H7 (cell line): ENCODE results near the gene RAI1. TPM values are rescaled to one million over a fixed set of nuclear protein-coding genes. Genes with fewer than 3 reads are reported as not detected.

Source experiments
- DNase-seq: peaks from one replicate; pipeline ENCODE4 v3.0.0; 2012
- H3K27me3 ChIP-seq: 2 replicates; pipeline ENCODE4 v1.6.0; 2011; ENCODE audit warnings: mild to moderate bottlenecking, low read length; ENCODE audit not compliant: control insufficient read depth, insufficient read depth
- H3K36me3 ChIP-seq: replicated peaks from 2 replicates; pipeline ENCODE4 v1.5.1; 2011; ENCODE audit warnings: low read length; ENCODE audit not compliant: control insufficient read depth, insufficient read depth
- H3K4me3 ChIP-seq: 2 replicates; pipeline ENCODE4 v1.5.1; 2011; ENCODE audit warnings: low read depth, mild to moderate bottlenecking, control low read depth, low read length, moderate library complexity; ENCODE audit not compliant: insufficient read depth
- total RNA-seq: library from RNA; depleted of rRNA; stranded (reverse); fragments of >200 nt; shearing (Covaris generic); gene quantifications from 2 replicates; pipeline ENCODE4 v1.2.3, GENCODE V29; 2014

RAI1 gene
- total RNA-seq, 1 experiment from 2014 or later = 11.3 TPM

- no peak for DNase-seq
- Histone ChIP-seq H3K4me3 (no peak overlapping the region), H3K36me3 (no peaks in the 10 kb centered on the region), H3K27me3 (no peaks in the 10 kb centered on the region; the same call in 1 of the 2 replicates)
Observed at GRCh38 chr17:17743391-17744112, 62.3 kb downstream of the RAI1 start.

DNA sequence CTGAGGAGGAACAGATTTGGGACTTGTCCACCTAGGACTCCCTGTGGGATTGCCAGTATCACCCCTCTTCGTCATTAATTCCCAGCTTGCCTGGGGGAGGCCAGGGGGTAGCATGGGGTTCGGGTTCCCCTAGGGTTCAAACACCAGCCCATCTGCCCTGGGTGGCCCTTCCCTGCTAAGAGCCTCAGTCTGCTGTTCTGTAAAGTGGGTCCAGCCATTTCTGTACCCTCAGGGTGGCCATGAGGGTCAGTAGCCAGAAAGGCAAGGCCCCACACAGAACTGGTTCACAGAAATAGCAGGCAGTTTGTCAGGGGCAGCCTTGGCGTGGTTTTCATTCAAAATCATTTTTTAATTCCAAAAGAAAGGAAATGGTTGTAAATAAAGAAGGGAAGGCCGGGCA is 62.9 kb downstream of the RAI1 start:
- Histone ChIP-seq H3K4me3 (no peak overlapping the region), H3K36me3 (no peaks in the 10 kb centered on the region), H3K27me3 (no peaks in the 10 kb centered on the region; the same call in 1 of the 2 replicates)
- no peak for DNase-seq

GRCh38 chr17:17745476-17746455 is 64.5 kb downstream of the RAI1 start:
- no peak for DNase-seq
- Histone ChIP-seq H3K27me3 (no peaks in the 10 kb centered on the region), H3K36me3 (no peaks in the 10 kb centered on the region), H3K4me3 (no peak overlapping the region)

GRCh38 chr17:17748179-17748578 is 66.9 kb downstream of the RAI1 start:
- Histone ChIP-seq H3K4me3 (no peak overlapping the region), H3K36me3 (no peaks in the 10 kb centered on the region), H3K27me3 (no peaks in the 10 kb centered on the region)
- peak; percentile 62 for DNase-seq

- no peaks in the 10 kb centered on the region for H3K27me3 ChIP-seq
- no peak for DNase-seq
- no peak overlapping the region for H3K4me3 ChIP-seq
- no peaks in the 10 kb centered on the region for H3K36me3 ChIP-seq
Observed at GRCh38 chr17:17748604-17749003, 67.3 kb downstream of the RAI1 start.

GRCh38 chr17:17749025-17749772 is 67.9 kb downstream of the RAI1 start:
- Histone ChIP-seq H3K36me3 (no peaks in the 10 kb centered on the region), H3K27me3 (no peaks in the 10 kb centered on the region), H3K4me3 (no peak overlapping the region)
- DNase-seq = peak; percentile 81

DNA sequence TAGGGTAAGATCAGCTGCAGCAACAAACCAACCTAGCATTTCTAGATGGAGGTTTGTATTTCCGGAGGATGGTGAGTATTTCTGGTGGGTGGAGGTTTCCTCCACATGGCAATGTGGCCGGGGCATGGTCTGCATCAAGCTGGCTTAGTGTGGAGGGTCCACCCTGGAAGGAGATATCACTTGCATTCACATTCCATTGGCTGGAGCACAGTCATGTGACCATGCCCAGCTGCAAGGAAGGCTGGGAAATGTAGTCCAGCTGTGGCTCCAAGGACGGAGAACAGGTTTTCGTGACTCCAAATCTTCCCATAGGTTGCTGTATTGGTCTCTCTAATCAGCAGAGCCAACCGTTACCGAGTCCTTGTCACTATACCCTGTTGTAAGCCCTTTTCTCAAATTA is 68.7 kb downstream of the RAI1 start:
- Histone ChIP-seq H3K27me3 (no peaks in the 10 kb centered on the region), H3K36me3 (no peaks in the 10 kb centered on the region), H3K4me3 (no peak overlapping the region)
- peak; percentile 96 for DNase-seq

- Histone ChIP-seq H3K36me3 (no peaks in the 10 kb centered on the region), H3K27me3 (no peaks in the 10 kb centered on the region), H3K4me3 (no peak overlapping the region)
- no peak for DNase-seq
Observed at GRCh38 chr17:17750881-17751280, 69.6 kb downstream of the RAI1 start.

- Histone ChIP-seq H3K36me3 (no peaks in the 10 kb centered on the region), H3K4me3 (peak overlapping the region; percentile 9; the same call in 1 of the 2 replicates), H3K27me3 (no peaks in the 10 kb centered on the region)
- no peak for DNase-seq
Observed at GRCh38 chr17:17751489-17752088, 70.3 kb downstream of the RAI1 start.

DNA sequence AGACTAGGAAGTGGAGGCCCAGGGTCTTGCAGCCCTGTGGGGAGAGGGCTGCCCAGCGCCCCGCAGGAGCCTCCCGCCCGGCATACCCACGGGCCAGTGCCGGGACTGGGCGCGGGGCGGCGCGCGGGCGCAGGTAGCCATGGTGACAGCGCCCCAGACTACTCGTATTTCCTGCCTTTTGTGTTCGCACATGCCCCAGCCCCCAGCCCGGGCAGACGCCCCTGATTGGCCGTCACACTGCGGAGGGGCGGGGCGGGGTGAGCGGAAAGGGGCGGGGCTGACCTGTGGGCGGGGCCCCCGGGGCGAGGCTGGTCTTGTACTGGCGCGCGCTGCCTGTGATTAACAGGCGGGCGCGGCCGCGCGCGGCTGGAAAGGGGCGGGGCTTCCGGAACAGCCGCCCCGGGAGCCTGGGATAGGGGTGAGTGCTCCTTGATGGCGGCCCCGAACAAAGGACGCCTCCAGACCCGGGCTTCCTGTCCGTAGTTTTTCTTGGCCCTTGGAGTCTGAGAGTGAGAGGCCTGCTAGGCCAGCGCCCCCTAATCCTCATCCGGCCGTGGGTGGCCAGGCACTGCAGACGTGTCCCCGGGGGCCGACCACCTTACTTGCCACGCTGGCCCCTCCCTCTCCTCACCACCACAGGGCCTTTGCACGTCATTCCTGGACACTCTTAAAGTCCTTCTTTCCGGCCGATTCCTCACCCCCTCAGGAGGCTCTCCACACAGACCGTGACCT is 71.0 kb downstream of the RAI1 start:
- H3K27me3 ChIP-seq = no peaks in the 10 kb centered on the region
- peak; percentile 100 for DNase-seq
- H3K4me3 ChIP-seq = peak overlapping the region; percentile 52
- H3K36me3 ChIP-seq = no peaks in the 10 kb centered on the region

- Histone ChIP-seq H3K36me3 (no peaks in the 10 kb centered on the region), H3K27me3 (no peaks in the 10 kb centered on the region), H3K4me3 (peak overlapping the region; percentile 52)
- DNase-seq = peak; percentile 69
Observed at GRCh38 chr17:17752821-17753321, 71.6 kb downstream of the RAI1 start.

- DNase-seq = no peak
- Histone ChIP-seq H3K4me3 (no peak overlapping the region), H3K36me3 (no peaks in the 10 kb centered on the region), H3K27me3 (no peaks in the 10 kb centered on the region)
Observed at GRCh38 chr17:17754719-17755686, 73.7 kb downstream of the RAI1 start.
